ENCODE measurements around the gene SLC22A5.
A peak's percentile ranks its signal among the peaks of the same experiment; 100 is the strongest.

Gene SLC22A5

DNA sequence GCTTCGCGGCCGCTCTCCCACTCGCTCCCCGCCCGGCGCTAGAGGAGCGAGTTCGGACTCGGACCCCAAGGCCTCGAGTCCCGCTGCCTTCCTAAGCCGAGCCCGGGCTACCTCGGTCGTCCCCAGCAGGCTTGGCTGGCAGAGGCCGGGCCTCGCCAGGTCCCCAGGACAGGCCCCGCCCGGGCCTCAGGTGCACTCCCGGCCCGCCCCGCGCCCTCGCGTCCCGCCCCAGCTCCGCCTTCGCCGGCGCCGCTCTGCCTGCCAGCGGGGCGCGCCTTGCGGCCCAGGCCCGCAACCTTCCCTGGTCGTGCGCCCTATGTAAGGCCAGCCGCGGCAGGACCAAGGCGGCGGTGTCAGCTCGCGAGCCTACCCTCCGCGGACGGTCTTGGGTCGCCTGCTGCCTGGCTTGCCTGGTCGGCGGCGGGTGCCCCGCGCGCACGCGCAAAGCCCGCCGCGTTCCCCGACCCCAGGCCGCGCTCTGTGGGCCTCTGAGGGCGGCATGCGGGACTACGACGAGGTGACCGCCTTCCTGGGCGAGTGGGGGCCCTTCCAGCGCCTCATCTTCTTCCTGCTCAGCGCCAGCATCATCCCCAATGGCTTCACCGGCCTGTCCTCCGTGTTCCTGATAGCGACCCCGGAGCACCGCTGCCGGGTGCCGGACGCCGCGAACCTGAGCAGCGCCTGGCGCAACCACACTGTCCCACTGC lies at the start of gene SLC22A5:
Gene SLC22A5, plus strand, starts transcription at position 237 of the 707 bp plus-strand sequence. Its CDS starts 263 bp downstream, at position 500.
- DNase-seq: peak in 11 of 14 donors; percentile 35 to 87 (median 69)

DNA sequence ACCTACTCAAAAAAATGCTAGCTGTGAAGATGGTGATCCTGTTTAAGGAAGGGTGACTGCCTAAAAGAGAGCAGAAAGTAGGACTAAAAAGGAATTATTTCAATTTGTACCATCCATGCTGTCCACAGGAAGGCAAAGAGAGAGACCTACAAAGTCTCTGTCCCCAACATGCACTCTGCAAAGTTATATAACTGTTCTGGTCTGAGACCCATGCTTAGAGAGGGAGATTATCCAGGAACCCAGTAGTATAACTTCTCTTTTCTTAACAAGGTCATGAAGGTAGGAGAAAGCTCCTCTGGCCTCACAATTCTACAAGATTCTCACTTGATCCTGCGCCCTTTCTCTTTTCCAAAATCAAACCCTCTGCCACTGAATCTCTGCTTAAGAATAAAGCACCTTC lies 49.5 kb upstream of the SLC22A5 start:
- no peak for DNase-seq

DNA sequence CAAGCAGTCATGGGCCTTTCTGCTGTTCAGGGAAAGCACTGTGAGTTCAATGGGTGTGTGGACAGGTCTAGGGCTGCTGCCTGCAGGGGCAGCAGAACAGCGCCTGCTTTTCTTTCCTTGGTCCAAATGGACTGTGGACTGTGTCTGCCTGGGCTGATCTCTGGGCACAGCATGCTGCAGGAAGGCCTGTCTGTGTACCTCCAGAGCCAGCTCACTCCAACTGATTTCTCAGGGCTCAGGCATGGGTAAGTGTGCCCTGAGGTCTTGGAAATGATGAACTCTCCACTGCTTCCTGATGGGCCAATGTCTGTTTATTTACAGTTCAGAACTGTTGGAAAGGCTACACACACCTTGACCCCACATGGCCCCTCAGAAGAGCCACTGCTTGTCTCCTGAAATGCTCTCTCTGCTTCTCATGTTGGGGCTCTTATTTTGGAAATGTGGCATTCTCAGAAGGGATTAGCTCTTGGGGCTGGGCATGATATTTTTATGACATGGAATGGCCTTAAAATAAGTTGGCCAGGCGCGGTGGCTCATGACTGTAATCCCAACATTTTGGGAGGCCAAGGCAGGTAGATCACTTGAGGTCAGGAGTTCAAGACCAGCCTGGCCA lies 48.3 kb upstream of the SLC22A5 start:
- DNase-seq: peak in 1 of 14 donors; percentile 65

DNA sequence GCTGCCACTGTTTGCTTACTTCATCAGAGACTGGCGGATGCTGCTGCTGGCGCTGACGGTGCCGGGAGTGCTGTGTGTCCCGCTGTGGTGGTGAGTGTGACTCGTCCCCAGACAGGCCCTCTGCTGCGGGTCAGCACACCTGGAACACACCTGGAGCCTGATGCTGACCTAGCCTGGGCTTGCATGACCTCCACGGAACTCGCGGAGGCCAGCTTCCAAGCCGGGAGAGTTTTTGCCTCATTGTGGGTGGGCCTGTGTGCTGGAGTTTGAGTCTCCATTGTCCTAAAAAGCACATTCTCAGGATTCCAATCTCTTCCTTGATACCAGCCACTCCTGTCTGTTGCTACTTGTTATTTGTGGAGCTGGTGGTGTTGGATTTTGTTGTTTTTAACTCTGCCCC lies 47.2 kb upstream of the SLC22A5 start:
- no peak for DNase-seq

DNA sequence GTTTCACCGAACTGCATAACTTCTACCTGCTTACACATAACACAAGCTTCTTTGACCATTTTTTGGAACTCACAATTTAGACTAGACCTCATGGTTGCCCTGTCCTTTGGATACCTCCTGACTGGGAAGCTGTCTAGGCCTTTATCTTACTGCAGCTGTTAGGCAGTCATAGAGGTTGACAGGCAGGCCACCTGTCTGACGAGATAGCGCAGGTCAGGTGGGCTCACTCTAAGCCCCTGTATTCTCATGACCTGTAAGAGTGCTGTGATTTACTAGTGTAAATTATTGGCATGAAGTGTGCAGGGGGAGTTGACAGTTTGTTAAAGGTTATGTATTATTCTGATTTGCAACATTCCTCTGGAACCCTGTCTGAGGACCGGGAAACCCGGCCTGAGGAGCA lies 46.3 kb upstream of the SLC22A5 start:
- DNase-seq: no peak

DNA sequence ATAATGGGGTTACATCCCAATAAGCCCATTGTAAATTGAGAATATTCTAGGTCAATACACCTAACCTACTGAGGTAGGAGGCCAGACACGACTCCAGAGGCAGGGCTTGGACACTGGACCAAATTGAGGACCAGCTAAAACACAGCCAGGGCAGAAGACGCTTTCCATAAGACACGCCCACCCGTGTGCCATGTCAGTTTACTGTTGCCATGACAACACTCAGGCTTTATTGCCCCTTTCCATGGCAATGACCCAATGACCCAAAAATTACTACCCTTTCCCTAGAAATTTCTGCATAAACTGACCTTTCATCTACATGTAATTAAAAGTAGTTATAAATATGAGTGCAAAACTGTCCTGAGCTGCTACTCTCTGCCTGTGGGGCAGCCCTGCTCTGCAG lies 43.8 kb upstream of the SLC22A5 start:
- DNase-seq: no peak

DNA sequence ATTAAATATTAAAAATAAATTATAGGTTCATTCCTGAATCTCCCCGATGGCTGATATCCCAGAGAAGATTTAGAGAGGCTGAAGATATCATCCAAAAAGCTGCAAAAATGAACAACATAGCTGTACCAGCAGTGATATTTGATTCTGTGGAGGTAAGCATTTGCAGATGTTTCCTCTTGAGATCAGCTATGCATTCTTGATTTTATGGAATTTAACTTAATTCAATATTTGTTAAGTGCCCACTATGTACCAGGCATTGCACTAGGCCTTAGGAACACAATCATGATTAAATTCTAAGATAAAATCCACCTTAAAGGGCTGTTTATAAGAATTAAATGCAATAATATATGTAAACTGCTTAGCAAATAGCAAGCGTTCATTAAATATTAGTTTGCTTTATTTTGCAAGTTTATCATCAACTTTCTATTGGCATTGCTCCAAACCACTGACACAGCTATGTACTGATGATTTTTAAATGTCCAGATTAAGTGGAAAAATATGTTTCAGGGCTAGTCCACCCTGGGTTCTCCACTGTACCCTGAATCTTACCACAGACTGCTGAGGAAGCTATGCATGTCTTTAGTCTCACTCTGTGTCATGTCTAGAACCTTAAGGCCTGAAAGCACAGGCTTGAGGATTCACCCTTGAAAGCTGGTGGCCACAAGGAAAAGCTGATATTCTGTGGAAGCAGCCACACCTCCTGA lies 42.1 kb upstream of the SLC22A5 start:
- DNase-seq: no peak

DNA sequence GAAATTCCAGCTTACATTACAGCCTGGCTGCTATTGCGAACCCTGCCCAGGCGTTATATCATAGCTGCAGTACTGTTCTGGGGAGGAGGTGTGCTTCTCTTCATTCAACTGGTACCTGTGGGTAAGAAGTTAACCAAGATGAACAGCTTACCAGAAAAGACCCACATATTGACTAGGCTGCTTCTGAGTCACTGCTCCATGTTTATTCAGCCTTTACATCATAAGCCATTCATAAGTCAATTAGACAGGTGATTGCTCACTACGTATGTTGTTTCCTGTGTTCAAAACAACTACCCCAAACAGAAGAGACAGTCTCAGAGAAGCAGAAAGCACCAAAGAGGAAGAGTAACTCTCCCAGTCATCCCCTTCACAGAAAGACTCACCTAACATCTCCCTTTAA lies 34.7 kb upstream of the SLC22A5 start:
- no peak for DNase-seq

DNA sequence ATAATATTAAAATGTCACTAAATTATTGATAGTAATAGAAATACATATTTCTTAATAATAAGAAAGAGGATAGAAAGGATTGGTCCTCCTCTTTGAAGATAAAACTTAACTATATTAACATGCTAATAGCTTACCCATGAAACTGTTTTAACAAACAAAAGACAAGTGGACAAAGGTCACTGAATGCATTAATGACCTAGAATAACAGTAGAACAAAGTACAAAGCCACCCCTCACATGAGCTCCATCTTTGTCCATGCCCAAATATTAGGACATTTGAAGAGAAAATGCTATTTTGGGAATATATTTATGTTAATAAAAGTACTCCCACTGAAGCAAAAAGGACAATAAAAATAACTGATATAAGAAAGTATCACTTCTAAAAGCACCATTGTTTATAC lies 34.1 kb upstream of the SLC22A5 start:
- DNase-seq: no peak

DNA sequence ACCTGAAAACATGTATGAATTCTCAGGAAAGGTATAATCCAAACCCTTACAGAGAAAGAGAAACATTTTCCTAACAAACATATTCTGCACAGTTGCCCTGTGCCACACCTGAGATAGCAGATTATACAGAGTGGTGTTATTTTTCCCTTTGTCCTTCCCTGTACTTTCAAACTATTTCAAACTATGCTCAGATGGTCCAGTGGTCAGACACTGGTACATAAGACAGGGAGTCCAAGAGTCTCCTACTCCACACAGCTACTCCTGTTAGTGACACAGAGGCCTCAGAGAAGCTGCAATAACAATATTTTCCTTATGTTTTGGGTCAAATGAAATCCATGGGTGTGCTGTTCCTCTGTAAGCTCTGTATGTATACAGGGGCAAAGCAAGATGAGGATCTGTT lies 30.0 kb upstream of the SLC22A5 start:
- no peak for DNase-seq

DNA sequence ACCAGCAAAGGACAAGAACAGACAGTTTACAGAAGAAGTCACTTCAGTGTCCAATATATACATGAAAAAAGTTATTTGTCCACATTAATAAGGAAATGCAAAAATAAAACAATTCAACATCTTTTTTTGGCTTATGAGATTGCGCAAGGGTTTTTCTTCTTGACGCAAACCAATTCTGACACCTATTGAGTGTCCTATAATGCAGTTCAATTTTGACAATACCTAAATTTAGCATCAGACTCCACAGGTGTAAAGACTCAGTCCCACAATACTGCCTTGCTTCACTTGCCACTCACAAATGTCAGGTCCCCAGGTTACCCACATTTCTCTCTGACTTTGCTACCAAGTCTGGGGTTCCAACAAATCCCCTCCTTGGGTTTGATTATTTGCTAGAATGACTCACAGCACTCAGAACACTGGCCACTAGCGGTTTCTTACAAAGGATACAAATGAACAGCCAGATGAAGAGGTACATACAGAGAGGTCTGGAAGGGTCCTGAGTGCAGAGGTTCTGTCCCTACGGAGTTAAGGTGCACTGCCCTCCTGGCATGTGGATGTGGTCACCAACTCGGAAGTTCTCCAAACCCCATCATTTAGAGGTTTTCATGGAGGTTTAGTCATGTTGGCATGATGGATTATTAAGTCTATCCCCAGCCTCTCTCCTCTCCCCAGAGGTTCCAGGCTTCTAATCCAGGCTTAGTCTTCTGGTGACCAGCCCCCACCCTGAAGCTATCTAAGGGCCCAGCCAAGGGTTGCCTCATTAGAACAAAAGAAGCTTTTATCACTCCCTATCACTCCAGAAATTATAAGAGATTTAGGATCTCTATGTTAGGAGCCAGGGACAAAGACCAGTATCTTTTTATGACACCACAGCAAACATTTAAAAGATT lies 27.0 kb upstream of the SLC22A5 start:
- no peak for DNase-seq

DNA sequence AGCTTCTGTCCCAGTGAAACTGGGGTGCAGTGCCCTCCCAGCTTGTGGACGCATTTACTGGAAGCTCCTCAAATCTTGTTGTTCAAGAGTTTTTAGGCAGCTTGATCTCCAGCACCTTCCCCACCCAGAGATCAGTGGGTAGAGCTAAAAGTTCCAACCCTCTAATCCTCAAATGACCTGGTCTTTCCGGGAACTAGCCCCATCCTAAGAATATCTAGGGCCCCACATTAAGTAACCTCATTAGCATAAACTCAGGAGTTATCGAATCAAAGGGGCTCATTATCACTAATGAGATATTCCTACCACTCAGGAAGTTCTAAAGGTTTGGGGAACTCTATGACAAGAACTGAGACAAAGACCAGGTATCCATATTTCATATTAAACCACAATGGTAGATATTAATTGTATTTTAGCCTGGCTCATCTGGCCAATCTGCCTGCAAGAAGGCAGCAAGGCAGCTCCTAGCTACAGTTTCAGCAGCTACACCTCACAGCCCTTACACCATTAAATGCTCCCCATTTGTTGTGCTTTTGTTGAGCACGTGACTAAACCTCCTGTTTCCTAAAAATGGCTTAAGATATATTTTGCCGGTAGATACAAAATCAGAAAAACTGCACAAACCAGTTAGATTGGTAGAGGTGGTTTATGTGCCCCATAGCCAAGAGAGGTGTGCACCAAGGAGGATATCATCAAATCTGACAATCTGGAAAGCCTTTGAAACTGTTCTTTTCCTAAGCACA lies 24.6 kb upstream of the SLC22A5 start:
- no peak for DNase-seq

DNA sequence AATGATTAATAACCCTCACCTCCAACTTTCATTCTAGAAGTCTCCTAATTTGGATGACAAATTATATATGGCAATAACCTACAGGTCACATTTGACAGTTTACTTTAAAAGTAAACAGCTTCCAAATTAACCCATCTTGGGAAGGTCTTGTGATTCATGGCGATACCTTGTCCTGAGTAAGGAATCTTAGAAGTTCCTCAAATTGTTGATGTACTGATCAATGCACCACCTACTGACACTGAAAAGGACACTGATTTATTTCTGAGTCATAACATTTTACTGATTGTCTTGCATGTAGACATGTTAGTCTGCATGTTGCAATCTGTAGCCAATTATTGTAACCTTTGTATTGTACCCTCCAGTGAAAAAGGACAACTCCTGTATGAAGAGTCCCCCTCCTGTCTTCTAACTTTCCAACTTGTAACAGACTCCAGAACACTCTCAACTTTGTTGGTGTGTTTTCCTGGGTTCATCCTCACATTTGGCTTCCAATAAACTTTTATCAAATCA lies 16.0 kb upstream of the SLC22A5 start:
- no peak for DNase-seq

DNA sequence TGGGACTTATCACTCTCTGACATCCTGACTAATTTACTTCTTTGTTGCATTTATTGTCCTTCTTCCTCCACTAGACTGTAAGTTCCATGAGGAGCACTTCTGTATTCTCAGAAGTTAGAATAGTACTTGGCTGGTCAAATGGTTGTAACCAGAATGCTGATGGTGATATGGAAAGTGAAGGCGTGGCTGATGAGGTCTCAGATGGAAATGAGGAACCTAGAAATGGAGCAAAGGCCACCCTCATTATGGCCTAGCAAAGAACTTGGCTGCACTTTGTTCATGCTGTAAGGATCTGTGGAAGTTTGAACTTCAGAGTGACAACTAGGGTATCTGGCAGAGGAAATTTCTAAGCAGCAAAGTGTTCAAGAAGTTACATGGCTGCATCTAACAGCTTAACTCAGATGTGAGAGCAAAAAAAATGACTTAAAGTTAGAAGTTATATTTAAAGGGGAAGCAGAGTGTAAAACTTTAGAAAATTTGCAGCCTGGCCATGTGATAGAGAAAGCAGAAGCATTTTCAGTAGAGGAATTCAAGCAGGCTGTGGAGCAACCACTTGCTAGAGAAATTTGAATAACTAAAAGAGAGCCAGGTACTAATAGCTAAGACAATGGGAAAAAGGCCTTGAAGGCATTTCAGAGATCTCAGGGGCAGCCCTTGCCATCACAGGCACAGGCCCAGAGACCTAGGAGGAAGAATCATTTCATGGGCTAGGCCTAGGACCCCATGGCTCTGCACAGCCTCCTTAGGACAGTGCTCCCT lies 14.9 kb upstream of the SLC22A5 start:
- DNase-seq: no peak

DNA sequence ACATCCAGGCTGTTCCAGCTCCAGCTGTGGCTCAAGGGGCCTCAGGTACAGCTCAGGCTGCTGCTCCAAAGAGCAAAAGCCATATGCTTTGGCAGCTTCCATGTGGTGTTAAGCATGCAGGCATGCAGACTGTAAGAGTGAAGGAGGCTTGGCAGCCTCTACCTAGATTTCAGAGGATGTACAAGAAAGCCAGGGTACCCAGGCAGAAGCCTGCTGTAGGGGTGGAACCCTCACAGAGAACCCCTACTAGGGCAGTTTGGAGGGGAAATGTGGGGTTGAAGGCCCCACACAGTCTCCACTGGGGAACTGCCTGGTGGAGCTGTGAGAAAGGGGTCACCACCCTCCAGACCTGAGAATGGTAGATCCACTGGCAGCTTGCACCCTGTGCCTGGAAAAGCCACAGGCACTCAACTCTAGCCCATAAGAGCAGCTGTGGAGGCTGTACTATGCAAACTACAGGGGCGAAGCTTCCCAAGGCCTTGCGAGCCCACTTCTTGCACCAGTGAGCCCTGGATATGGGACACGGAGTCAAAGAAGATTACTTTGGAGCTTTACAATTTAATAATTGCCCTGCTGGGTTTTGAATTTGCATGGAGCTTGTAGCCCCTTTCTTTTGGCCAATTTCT lies 14.3 kb upstream of the SLC22A5 start:
- DNase-seq: no peak

DNA sequence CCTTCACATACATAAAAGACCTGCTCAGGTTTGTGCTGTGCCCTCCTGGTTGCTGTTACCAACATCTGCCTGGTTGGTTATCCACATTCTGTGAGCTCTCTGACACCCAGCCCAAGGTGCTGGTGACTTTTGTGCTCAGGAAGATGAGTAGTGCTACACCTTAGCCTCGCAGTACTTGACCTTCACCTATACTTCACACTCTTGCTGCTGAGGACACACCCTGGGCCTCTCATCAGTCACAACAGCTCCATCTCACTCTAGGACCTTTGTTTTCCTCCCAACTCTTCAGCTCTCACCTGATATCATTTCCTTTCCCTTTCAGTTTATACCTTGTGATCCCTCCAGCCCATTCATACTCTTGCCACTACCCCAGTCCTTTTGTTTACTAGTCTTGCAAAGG lies 10.7 kb upstream of the SLC22A5 start:
- no peak for DNase-seq

DNA sequence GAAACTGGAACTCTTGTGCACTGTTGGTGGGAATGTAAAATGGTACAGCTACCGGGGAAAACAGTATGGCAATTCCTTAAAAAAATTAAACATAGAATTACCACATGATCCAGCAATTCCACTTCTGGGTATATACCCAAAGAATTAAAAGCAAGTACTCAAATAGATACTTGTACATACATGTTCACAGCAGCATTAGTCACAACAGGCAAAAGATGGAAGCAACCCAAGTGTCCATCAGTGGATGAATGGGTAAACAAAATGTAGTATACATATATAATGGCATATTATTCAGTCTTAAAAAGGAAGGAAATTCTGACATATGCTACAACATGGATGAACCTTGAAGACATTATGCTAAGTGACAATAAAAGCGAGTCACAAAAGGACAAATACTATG lies 7.4 kb upstream of the SLC22A5 start:
- DNase-seq: no peak

DNA sequence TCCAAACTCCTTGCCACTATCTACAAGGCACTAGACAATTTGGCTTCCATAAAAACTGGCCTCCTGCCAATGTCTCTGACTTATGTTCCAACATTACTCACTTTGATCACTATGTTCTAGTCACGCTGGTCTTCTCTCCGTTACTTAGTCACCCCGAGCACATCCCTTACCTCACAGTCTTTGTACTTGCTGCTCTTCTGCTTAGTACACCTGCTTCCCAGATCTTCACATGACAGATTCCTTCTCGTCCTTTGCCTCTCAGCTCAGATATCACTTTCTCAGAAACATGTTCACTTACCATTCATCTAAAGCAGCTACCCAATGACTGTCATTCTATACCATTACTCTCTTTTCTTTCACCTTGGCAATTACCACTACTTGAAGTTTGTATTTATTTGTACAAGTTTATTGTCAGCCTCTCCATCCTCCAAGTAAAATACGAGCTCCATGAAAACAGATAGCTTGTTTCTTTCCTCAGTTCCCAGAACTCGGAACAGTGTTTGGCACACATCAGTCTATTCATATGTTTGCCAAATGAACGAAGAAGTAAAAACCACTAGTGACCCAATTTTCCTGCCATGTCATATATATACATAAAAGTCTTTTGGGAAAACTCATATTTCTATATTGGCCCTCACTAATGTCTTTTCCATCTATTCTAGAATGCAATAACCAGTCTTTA lies 5.9 kb upstream of the SLC22A5 start:
- peak in 2 of 14 donors; percentile 14 to 25 for DNase-seq

DNA sequence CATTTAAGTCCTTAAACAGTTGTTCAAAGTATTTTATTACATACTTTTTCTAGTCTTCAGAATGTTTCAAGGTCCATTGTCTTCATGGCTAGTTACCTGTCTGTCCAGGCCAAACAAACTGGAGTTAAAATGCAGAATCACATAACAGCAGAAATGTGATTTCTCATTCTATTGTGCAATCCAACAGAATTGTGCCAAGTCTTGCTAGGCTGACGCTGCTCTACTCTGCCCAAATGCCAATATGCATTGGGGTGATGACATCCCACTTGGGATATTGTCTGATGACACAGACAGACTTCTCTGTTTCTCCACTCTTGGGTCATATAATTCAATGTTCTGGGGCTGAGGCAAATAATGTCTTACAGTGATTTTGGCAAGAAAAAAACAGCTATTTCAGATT lies 5.2 kb upstream of the SLC22A5 start:
- DNase-seq: no peak

DNA sequence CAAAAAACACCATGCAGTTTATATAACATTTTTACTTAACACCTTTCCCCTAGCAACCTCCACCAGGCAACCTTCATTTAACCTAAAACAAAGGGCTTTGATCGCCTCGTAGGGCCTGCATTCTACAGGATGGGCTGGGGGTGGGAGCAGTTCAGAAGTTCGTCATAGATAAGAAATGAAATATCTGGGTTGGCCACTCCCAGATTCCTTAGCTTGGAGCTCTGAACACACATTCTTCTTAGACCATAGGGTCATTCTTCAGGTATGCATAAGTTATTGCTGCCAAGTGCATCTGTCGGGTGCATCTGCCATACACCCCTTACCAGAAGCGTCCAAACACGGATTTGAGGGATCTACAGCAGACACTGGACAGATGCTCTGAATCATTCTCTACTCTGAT lies 4.3 kb upstream of the SLC22A5 start:
- no peak for DNase-seq
